GM19193 (cell line): ENCODE data around the gene TXNRD1.

Experiments used
- POLR2A ChIP-seq: IDR thresholded peaks from 4 replicates; pipeline ENCODE4 v1.6.1; 2011; ENCODE audit not compliant: insufficient read depth, insufficient read length; ENCODE audit errors: extremely low read depth

The TXNRD1 gene

DNA sequence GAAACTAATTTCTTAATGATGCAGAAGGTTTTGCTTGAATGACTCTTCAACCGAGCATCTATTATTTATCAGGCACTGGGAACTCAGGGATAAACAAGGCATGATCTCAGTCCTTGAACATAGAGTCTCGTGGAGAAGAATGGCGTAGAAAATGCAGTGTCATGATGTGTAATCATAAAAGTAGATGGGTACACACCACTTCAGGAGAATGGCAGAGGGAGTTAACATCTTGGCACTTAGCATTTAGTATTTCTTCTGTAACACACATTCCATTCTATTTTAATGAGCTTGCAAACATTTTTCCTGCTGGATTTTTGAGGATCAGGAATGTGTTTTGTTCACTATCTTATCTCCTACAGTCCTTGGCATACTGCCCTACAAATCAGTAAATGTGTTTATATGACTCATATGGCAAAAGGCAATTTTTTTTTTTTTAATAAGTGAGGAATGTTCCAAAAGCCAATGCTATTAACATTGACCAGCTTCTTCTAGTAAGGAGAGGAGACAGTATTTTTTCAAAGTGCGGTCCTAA lies 3.8 kb downstream of the TXNRD1 start:
- no peak for TF ChIP-seq POLR2A

DNA sequence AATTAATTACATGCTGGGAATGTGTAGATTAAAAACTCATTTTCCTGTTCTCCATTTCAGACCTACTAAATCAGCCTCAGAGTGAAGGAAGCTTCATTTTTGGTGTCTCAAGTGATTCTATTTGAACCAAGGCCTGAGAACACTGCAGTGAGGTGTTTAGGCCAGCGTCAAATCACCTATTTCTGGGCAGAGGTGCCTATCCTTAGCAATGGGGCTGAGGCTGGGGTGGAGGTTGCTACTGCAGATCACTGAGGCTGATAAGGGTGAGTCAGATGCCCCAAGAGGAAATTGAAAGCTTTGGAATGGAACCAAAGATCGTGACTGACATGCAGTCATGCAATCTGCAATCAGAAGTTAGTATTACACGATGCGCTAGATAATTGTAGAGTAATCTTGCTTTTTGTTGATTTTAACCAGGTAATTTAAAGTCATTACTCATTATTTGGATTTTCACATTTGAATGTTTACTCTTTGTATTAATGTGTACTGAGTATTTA lies 4.4 kb downstream of the TXNRD1 start:
- TF ChIP-seq POLR2A, result no peak

DNA sequence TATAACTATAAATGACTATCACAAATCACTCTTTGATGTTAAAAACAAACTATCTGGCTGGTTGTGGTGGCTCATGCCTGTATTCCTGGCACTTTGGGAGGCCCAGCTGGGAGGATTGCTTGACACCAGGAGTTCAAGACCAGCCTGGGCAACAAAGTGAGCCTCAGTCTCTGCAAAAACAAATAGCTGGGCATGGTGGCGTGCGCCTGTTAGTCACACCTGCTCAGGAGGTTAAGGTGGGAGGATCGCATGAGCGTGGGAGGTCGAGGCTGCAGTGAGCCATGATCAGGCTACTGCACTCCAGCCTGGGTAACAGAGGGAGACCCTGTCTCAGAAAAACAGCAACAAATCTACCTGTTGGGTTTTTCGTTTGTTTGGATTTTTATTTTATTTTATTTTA lies 5.4 kb downstream of the TXNRD1 start:
- TF ChIP-seq POLR2A, result no peak

DNA sequence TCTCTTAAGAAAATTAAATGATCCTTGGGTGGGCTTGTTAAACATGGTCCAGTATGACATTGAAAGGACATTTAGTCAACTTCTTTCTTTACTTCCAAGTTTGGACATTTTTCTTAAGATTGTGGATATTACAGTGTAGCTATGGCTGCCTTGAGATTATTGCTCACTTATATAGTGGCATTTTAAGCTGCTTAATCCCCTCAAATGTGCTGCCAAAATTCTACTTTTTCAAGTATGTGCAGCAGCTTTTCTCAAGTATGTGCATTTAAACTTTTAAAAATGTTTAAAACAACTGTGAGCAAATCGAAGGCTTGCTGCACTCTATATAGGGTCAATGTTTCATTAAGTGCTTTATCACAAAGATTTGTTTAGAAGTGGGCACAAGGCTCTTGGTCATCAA lies 7.4 kb downstream of the TXNRD1 start:
- no peak for TF ChIP-seq POLR2A

DNA sequence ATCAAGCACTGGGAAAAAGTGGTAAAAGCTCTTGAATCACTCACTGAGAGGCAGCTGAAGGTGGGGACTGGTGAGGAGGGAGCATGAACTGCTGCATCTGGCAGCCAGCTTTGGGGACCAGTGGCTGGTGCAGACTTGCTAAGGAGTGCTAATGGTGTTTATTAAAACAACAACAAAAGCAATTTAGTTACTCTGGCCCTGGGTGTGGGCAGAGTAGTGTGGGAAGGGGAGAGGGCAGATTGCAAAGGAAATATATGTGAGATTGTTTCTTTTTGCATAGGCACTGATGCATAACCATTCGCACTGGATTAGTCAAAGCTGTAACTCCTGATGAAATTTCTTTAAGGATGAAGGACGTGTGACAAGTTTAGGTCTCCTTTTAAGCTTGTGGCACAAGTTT lies 8.1 kb downstream of the TXNRD1 start:
- no peak for TF ChIP-seq POLR2A

DNA sequence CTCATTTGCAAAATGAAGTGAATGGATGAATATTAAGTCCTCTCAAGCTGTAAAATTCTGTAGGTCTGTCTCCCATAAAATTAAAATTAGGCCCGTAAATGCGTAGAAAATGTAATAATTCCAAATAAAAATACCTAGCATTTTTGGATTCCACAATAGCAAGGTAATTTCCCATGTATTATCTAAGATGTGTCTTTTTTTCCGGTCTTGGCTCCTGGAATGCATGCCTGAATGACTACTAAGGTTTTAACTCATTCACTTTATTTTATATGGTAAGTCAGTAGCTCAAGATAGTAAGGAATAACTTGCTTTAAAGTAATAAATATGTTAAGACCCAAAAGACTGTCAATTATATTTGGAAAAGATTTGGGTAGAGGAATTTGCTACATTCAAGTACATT lies 11.1 kb downstream of the TXNRD1 start:
- TF ChIP-seq POLR2A, result no peak

DNA sequence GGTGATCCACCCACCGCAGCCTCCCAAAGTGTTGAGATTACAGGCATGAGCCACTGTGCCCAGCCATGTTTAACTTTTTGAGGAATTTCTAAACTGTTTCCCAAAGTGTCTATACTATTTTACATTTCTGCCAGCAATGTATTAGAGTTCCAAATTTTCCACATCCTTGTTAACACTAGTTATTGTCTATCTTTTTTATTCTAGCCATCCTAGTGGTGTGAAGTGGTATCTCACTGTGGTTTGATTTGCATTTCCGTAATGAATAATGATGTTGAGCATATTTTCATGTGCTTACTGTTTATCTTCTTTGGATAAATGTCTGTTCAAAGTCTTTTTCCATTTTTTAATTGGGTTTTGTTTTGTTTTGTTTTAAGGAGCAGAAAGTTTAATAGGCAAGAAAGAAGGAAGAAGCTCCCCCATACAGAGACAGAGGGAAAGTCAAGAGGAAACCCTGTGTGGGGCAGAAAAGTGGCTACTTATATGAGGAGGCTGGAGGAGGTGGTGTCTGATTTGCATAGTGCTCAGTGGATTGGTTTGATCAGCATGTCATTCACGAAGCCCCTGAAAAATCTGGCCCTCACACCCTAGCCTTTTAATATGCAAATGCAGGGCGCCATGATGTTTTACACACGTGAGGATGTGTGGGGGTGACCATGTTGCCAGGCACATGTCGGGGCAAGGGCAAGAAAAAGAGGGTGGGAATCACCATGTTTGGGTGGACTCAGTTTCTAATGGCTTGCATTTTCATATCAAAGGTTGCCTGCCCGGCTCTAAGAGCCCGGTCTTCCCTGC lies 14.9 kb downstream of the TXNRD1 start:
- no peak for TF ChIP-seq POLR2A

DNA sequence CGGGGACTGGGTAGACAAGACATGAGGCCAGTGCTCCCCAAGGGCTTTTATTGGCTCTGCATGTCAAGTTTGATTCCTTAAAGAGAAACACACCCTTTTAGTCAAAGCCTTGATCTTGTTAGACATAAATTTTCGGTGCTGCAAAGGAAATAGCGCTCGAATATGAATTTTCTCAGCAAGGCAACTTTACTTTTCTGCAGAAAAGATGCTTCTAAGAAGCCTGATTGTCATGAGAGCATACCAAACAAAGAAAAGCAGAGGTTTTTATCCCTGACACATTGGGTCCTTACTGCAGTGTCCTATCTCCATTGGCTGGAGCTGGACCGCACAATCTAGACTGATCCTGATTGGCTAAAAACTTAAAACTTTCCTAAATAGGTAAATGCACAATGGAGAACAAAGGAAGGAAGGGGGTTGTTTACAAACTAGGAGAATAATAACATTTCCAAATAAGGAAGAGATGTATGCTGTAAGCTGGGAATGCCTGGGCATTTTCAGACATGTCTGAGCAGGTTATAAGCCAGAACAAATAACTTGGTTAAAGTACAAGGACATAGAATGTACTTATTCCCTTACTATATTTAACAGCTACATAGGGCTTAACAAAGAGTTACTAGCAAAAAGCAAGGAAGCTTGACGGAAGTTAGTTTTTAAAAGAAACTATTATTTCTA lies 17.2 kb downstream of the TXNRD1 start:
- TF ChIP-seq POLR2A, result no peak

DNA sequence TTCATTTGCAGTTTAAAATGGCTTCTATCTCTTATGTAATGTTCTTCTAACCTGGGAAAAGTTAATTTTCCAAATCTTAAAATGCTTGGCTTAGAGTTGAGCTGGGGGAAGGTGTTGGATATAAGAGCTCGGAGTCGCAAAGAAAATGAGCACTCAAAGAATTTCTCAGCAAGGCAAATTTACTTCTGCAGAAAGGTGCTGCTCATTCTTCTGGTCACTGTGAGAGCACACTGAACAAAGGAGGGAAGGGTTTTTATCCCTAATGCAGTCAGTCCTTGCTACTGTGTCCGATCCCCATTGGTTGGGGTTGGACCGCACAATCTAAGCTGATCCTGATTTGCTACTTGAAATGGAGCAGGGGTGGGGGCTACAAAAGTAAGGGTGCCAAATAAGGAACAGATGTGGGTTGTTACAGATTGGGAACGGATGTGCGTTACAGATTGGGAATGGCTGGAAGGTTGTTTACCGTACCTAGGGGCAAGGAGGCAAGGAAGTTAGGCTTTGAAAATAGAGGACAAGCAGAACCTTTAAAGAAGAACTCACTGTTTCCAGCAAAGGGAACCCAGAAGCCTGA lies 19.4 kb downstream of the TXNRD1 start:
- TF ChIP-seq POLR2A, result no peak

DNA sequence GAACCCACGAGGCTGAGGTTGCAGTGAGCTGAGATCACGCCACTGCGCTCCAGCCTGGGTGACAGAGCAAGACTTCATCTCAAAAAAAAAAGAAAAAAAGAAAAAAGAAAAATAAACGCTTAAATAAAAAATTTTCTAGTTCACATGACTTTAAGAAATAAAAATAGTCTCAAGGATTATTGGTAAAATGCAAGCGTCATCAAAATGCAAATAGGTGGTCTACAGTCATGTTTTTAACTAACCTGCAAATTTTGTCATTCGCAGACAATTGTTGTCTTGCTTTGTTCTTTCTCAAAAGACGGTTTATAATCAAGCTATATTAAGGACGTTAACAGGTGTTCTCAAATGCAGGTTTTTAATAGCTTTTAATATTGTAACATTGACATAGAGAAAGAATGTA lies 22.4 kb downstream of the TXNRD1 start:
- no peak for TF ChIP-seq POLR2A

DNA sequence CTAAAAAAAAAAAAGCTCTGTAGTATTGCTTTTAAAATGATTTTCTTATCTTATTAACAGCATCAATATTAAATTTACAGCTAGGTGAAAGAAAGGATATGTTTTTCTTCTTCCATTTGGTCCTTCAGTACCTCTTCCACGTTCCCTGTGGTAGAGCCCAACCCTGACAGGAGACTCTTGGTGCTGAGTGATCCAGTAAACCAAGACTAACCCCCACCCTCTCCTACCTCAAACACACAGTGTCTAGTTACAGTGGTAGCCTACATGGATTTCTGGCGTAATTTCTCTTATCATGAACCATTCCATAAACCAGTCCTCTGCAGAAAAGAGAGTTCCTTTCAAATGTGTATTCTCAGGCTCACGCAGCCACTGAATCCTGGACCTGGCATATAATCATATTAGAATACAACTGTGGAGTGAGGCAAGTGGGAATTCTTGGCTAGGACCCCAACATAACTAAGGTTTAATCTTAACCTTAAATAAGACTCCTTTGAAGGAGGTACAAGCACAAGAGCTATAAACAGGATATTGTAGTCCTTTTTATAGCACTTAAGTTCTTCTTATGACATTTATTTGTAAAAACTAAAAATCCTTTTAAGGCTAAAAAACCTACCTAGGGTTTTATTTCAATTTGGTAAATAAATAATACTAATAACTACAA lies 27.1 kb downstream of the TXNRD1 start:
- TF ChIP-seq POLR2A, result no peak

DNA sequence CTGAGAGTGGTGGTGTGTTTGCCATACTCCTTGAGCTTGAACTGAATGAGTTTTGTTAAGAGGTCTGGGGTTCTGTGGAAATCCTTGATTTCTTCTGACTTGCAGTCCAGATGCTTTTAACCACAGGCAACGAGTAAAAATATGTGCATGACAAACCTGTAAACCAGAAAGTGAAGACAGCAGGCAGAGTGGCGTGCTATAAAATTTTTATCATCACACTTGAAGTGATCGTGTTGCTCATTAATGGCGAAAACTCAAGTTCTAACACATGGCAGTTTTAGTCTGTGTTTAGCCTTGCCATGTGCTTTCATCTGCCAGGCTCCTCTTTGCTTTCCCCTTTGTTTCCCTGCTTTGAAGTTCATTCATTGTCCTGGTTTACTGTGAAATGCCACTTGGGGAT lies 28.0 kb downstream of the TXNRD1 start:
- TF ChIP-seq POLR2A, result no peak

DNA sequence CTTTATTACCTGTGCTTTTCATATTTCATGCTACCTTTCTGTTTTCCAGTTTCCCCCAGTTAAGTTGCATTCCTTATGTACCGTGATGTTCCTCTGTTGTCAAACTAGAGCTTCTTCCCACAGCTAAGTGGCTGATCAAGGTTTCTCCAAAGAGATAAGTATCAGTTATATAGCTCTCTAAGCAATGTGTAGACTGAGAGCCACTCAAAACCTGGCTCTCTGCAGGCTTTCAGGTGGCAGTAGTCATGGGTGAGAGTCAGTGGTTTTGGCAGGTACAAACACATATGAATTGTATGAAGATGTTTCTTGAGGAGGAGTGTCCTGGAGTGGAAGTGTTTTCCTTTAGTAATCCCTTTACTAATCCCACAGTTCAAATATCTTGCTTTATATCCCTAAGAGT lies 28.4 kb downstream of the TXNRD1 start:
- no peak for TF ChIP-seq POLR2A

DNA sequence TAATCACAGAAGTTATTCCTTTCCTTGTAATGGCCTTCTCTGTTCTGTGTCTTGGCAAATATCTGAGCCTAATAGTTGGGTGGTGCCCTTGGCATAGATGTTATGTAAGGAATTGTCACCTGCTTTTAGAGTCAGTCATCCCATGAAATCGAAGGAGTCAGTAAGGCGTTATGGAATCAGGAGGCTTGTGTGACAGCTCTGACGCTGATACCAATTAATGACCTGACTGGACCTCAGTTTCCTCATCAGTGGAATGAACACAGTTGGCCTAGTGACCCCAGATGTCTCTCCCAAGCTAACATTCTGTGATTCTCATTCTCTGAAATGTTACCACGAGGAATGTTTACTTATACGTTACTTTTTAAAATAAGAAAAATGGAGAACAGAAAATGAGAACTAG lies 32.1 kb downstream of the TXNRD1 start:
- no peak for TF ChIP-seq POLR2A

DNA sequence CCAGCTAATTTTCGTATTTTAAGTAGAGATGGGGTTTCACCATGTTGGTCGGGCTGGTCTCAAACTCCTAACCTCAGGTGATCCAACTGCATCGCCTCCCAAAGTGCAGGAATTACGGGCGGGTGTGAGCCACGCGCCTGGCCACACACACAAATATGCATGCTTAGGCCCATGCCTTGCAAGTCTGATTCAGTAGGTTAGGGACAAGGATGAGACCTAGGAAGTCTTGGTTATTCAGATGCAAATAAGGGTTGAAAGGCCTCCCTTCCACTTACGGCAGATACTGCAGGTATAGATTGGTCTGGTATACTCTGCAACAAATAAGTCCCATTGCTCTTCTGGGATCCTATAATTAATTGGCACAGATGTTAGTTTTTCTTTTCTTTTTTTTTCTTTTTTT lies 32.9 kb downstream of the TXNRD1 start:
- TF ChIP-seq POLR2A, result no peak

DNA sequence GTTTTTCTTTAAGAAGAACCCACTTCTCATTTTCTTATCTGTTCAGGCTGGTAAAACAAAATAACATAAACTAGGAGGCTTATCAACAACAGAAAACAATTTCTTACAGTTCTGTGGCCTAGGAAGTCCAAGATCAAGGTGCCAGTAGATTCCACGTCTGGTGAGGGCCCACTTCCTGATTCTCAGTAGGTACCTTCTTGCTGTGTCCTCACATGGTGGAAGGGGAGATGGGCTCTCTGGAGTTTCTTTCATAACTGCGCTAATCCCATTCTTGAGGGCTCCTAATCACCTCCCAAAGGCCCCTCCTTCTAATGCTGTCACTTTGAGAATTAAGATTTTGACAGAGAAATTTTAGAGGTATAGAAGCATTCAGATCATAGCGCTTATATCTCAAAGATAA lies 33.4 kb downstream of the TXNRD1 start:
- no peak for TF ChIP-seq POLR2A

DNA sequence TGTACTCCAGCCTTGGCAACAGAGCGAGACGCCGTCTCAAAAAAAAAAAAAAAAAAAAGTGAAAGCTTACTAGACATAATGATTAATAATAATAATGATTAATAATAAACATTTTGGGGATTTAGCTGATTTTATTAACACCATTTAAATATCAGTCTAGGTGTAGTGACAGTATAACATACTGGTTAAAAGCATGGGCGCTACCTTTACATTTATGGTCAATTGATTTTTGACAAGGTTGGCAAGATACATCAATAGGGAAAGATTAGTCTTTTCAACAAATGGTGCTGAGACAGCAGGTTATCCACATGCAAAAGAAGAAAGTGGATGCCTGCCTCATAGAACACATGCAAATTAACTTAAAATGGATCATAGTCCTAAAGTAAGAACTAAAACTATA lies 34.3 kb downstream of the TXNRD1 start:
- TF ChIP-seq POLR2A, result no peak
